ENCODE data around the gene SYT1.

SYT1 gene

GRCh38 chr12:79302162-79302814, 437.7 kb downstream of the SYT1 start:
- H3K4me3 ChIP-seq (ENCODE audit: low read depth, low read length) = no peak overlapping the region
- H3K27me3 ChIP-seq (ENCODE audit: control insufficient read depth, insufficient read depth, low read length) = no peaks in the 10 kb centered on the region
- H3K36me3 ChIP-seq (ENCODE audit: control insufficient read depth, insufficient read depth, low read length) = peaks cover 12% of the 10 kb centered on the region; the same call in 1 of the 2 replicates
- no peak overlapping the region for H3K27ac ChIP-seq (ENCODE audit: low read depth, low read length)
- H3K9ac ChIP-seq (ENCODE audit: low read length) = no peak overlapping the region
- H3K4me1 ChIP-seq (ENCODE audit: control insufficient read depth, insufficient read depth, low read length) = no peaks in the 10 kb centered on the region
- no peaks in the 10 kb centered on the region for H3K9me3 ChIP-seq (ENCODE audit: control insufficient read depth, insufficient read depth, low read depth, low read length)

DNA sequence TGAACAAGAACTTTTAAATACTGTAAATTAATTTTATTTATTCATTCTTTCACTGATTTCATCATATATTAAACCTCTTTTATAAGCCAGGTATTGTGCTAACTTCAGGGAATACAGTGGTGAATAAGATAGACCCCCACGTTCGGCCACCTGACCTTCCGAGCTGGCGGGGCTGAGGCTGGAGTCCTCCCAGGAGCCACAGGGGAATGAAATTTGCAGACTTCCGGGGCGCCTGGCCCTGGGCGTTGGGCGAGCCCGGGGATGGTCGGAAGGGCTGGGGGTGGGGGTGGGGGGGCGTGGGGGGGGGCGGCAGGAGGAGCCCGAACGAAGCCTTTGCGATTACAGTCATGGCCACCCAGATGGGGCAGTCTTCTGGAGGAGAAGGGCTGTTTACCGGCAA, 442.8 kb downstream of the SYT1 start:
- no peaks in the 10 kb centered on the region for H3K27me3 ChIP-seq (ENCODE audit: control insufficient read depth, insufficient read depth, low read length)
- H3K9me3 ChIP-seq (ENCODE audit: control insufficient read depth, insufficient read depth, low read depth, low read length) = no peaks in the 10 kb centered on the region
- no peak overlapping the region for H3K4me3 ChIP-seq (ENCODE audit: low read depth, low read length)
- no peaks in the 10 kb centered on the region; the same call in 1 of the 2 replicates for H3K36me3 ChIP-seq (ENCODE audit: control insufficient read depth, insufficient read depth, low read length)
- no peak overlapping the region for H3K9ac ChIP-seq (ENCODE audit: low read length)
- no peaks in the 10 kb centered on the region for H3K4me1 ChIP-seq (ENCODE audit: control insufficient read depth, insufficient read depth, low read length)
- no peak overlapping the region for H3K27ac ChIP-seq (ENCODE audit: low read depth, low read length)

DNA sequence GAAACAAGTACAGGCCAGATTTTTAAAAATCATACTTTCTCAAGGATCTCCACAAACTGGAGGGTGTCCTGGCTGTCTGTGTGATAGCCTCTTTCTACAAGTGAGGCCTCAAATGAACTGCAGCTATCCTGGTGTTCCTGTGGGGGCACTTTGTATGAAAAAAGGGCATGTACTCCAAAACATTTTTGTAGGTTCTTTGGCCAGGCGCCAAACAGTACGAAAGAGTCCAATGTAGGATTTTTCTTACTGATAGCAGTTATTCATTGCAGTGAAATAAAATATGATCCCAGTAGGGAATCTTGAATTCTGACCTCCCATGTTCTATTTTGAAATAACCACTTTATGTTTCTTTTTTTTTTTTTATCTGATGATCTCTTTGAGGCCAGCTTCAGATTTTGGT, 444.5 kb downstream of the SYT1 start:
- Histone ChIP-seq H3K9ac (ENCODE audit: low read length) (no peak overlapping the region), H3K9me3 (ENCODE audit: control insufficient read depth, insufficient read depth, low read depth, low read length) (no peaks in the 10 kb centered on the region), H3K4me1 (ENCODE audit: control insufficient read depth, insufficient read depth, low read length) (no peaks in the 10 kb centered on the region)

DNA sequence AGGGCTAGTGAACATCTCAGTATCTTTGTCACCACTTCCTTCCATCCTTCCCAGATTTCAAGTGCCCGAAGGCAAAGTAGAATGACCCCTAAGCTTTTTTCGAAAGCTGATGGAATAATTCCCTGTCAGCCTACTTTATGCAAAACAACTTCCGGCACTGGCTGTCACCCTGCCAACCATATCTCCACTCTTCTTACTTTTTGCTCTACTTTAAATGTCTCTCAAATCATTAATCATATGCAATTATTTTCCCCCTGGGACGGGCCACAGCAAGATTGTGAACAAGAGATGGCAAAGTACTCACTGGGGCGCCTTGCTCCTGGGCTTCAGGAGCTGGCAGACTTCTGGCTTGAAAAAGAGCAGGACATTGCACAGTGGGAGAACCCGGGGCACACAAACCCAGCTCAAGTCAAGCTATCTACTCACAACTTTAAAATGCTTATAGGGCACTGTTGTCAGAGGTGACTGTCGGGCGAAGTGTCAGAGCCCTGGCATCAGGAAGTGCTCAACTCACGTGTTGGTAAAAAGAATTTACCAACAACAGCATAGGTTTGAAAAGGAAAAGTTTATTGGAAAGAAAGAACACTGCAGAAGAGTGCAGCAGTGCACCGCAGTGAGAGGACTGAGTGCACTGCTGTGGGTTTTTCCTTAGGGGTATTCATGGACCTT, 452.7 kb downstream of the SYT1 start:
- no peak overlapping the region for H3K4me3 ChIP-seq (ENCODE audit: low read depth, low read length)
- no peak overlapping the region for H3K27ac ChIP-seq (ENCODE audit: low read depth, low read length)
- H3K9me3 ChIP-seq (ENCODE audit: control insufficient read depth, insufficient read depth, low read depth, low read length) = no peaks in the 10 kb centered on the region
- H3K27me3 ChIP-seq (ENCODE audit: control insufficient read depth, insufficient read depth, low read length) = no peaks in the 10 kb centered on the region
- peaks cover 13% of the 10 kb centered on the region for H3K4me1 ChIP-seq (ENCODE audit: control insufficient read depth, insufficient read depth, low read length)
- H3K9ac ChIP-seq (ENCODE audit: low read length) = no peak overlapping the region
- H3K36me3 ChIP-seq (ENCODE audit: control insufficient read depth, insufficient read depth, low read length) = no peaks in the 10 kb centered on the region

More for the DNA sequence above, 444.5 kb downstream of the SYT1 start:
- Histone ChIP-seq H3K4me3 (ENCODE audit: low read depth, low read length) (no peak overlapping the region), H3K36me3 (ENCODE audit: control insufficient read depth, insufficient read depth, low read length) (no peaks in the 10 kb centered on the region; the same call in 1 of the 2 replicates), H3K27me3 (ENCODE audit: control insufficient read depth, insufficient read depth, low read length) (no peaks in the 10 kb centered on the region), H3K27ac (ENCODE audit: low read depth, low read length) (no peak overlapping the region)

GRCh38 chr12:79322905-79323304, 458.3 kb downstream of the SYT1 start:
- peaks cover 21% of the 10 kb centered on the region for H3K4me1 ChIP-seq (ENCODE audit: control insufficient read depth, insufficient read depth, low read length)
- H3K9me3 ChIP-seq (ENCODE audit: control insufficient read depth, insufficient read depth, low read depth, low read length) = no peaks in the 10 kb centered on the region
- H3K9ac ChIP-seq (ENCODE audit: low read length) = no peak overlapping the region
- no peak overlapping the region for H3K27ac ChIP-seq (ENCODE audit: low read depth, low read length)
- H3K36me3 ChIP-seq (ENCODE audit: control insufficient read depth, insufficient read depth, low read length) = no peaks in the 10 kb centered on the region
- H3K4me3 ChIP-seq (ENCODE audit: low read depth, low read length) = no peak overlapping the region
- H3K27me3 ChIP-seq (ENCODE audit: control insufficient read depth, insufficient read depth, low read length) = no peaks in the 10 kb centered on the region

DNA sequence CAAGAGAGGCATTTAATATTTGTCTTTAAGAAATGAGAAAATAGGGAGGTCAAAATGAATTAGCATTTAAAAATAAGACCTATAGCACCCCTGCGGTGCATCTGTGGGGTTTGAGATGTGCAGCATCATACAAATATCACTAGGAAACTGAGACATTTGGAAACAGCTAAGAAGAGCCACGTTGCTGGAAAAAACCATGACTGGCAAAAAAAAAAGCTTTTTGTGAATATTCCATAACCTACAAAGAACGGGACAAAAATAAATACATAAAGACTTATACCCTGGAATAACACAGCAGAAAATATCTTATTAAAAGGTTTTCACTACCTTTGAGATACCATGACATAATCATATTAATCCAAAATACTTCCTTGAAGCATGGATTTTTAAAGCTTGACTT, 460.0 kb downstream of the SYT1 start:
- no peaks in the 10 kb centered on the region for H3K27me3 ChIP-seq (ENCODE audit: control insufficient read depth, insufficient read depth, low read length)
- no peak overlapping the region for H3K27ac ChIP-seq (ENCODE audit: low read depth, low read length)
- no peak overlapping the region for H3K4me3 ChIP-seq (ENCODE audit: low read depth, low read length)
- no peaks in the 10 kb centered on the region for H3K9me3 ChIP-seq (ENCODE audit: control insufficient read depth, insufficient read depth, low read depth, low read length)
- H3K4me1 ChIP-seq (ENCODE audit: control insufficient read depth, insufficient read depth, low read length) = peaks cover 21% of the 10 kb centered on the region
- no peak overlapping the region for H3K9ac ChIP-seq (ENCODE audit: low read length)
- no peaks in the 10 kb centered on the region for H3K36me3 ChIP-seq (ENCODE audit: control insufficient read depth, insufficient read depth, low read length)

DNA sequence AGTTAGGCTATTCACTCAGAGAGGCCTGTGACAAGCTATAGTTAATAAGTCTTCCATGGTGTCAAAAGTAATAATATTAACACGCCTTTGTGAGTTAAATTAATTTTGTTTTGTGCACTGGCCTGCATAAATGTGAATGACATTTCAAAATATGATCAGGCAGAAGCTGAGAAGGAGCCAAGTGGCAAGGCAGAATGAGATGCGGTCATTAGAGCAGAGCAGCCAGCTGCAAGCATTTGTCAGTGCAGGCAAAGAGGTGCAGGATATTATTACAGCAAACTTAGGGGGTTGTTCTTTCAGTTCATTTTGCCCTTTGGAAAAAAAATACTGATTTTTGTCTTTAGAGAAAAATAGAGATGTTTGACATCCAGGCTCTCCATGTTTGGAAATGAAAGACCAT, 461.6 kb downstream of the SYT1 start:
- H3K27me3 ChIP-seq (ENCODE audit: control insufficient read depth, insufficient read depth, low read length) = no peaks in the 10 kb centered on the region
- H3K9me3 ChIP-seq (ENCODE audit: control insufficient read depth, insufficient read depth, low read depth, low read length) = no peaks in the 10 kb centered on the region
- H3K9ac ChIP-seq (ENCODE audit: low read length) = no peak overlapping the region
- H3K27ac ChIP-seq (ENCODE audit: low read depth, low read length) = no peak overlapping the region
- H3K36me3 ChIP-seq (ENCODE audit: control insufficient read depth, insufficient read depth, low read length) = no peaks in the 10 kb centered on the region
- H3K4me3 ChIP-seq (ENCODE audit: low read depth, low read length) = no peak overlapping the region
- peaks cover 20% of the 10 kb centered on the region for H3K4me1 ChIP-seq (ENCODE audit: control insufficient read depth, insufficient read depth, low read length)

DNA sequence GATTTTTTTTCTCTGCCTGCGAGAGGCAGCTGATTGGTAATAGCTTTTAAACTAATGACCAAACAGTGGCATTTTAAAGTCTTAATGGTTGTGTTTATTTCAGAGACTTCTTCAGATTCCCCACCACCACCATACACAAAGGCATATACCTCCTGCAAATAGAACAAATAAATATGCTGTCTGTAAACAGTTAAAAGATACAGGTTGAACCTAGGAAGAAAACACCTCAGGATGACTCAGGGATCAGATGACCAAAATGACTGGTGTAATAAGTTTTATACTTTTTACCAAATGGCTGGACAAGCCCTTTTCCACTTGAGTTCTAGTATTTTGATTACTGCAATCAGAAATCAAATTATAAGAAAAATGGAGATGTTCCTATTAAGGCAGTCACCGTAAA, 462.1 kb downstream of the SYT1 start:
- no peaks in the 10 kb centered on the region for H3K36me3 ChIP-seq (ENCODE audit: control insufficient read depth, insufficient read depth, low read length)
- peaks cover 15% of the 10 kb centered on the region for H3K4me1 ChIP-seq (ENCODE audit: control insufficient read depth, insufficient read depth, low read length)
- H3K9ac ChIP-seq (ENCODE audit: low read length) = no peak overlapping the region

GRCh38 chr12:79327465-79327864, 462.9 kb downstream of the SYT1 start:
- Histone ChIP-seq H3K27me3 (ENCODE audit: control insufficient read depth, insufficient read depth, low read length) (no peaks in the 10 kb centered on the region), H3K36me3 (ENCODE audit: control insufficient read depth, insufficient read depth, low read length) (no peaks in the 10 kb centered on the region), H3K27ac (ENCODE audit: low read depth, low read length) (no peak overlapping the region), H3K4me3 (ENCODE audit: low read depth, low read length) (no peak overlapping the region), H3K4me1 (ENCODE audit: control insufficient read depth, insufficient read depth, low read length) (peaks cover 15% of the 10 kb centered on the region), H3K9me3 (ENCODE audit: control insufficient read depth, insufficient read depth, low read depth, low read length) (no peaks in the 10 kb centered on the region), H3K9ac (ENCODE audit: low read length) (no peak overlapping the region)

More for the DNA sequence above, 462.1 kb downstream of the SYT1 start:
- H3K4me3 ChIP-seq (ENCODE audit: low read depth, low read length) = no peak overlapping the region
- H3K27me3 ChIP-seq (ENCODE audit: control insufficient read depth, insufficient read depth, low read length) = no peaks in the 10 kb centered on the region
- no peaks in the 10 kb centered on the region for H3K9me3 ChIP-seq (ENCODE audit: control insufficient read depth, insufficient read depth, low read depth, low read length)
- H3K27ac ChIP-seq (ENCODE audit: low read depth, low read length) = no peak overlapping the region

GRCh38 chr12:79329933-79330332, 465.4 kb downstream of the SYT1 start:
- Histone ChIP-seq H3K27ac (ENCODE audit: low read depth, low read length) (no peak overlapping the region), H3K27me3 (ENCODE audit: control insufficient read depth, insufficient read depth, low read length) (no peaks in the 10 kb centered on the region), H3K4me3 (ENCODE audit: low read depth, low read length) (no peak overlapping the region), H3K36me3 (ENCODE audit: control insufficient read depth, insufficient read depth, low read length) (no peaks in the 10 kb centered on the region), H3K9ac (ENCODE audit: low read length) (no peak overlapping the region), H3K4me1 (ENCODE audit: control insufficient read depth, insufficient read depth, low read length) (peaks cover 8% of the 10 kb centered on the region), H3K9me3 (ENCODE audit: control insufficient read depth, insufficient read depth, low read depth, low read length) (no peaks in the 10 kb centered on the region)

DNA sequence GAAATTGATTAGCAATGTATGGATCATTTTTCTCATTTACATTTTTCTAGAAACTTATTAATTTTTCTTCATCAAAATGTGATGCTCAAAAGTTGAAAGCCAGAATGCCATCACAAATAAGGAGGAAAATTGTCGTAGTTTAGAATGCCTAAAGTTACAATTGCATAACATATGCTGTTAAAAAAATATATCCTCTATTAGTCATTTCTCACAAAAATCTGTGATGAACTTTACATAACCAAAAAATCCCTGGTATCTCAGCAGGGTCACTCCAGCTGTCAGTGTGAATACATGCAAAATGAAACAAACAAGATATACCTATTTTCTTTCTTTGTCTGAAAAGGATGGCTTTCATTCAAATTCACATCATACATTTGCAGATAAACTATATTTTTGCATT, 467.3 kb downstream of the SYT1 start:
- no peaks in the 10 kb centered on the region for H3K27me3 ChIP-seq (ENCODE audit: control insufficient read depth, insufficient read depth, low read length)

More for the DNA sequence above, 467.3 kb downstream of the SYT1 start:
- Histone ChIP-seq H3K27ac (ENCODE audit: low read depth, low read length) (no peak overlapping the region), H3K9ac (ENCODE audit: low read length) (no peak overlapping the region), H3K9me3 (ENCODE audit: control insufficient read depth, insufficient read depth, low read depth, low read length) (no peaks in the 10 kb centered on the region), H3K36me3 (ENCODE audit: control insufficient read depth, insufficient read depth, low read length) (no peaks in the 10 kb centered on the region), H3K4me1 (ENCODE audit: control insufficient read depth, insufficient read depth, low read length) (peaks cover 8% of the 10 kb centered on the region), H3K4me3 (ENCODE audit: low read depth, low read length) (no peak overlapping the region)
